Endothelial cell (in vitro differentiated cells): Measurements from ENCODE around the gene DCP2. TPM values are rescaled to one million over a fixed set of nuclear protein-coding genes. Genes with fewer than 3 reads are reported as not detected.

Experiments used
- DNase-seq: peaks from one replicate; pipeline ENCODE4 v3.0.0; 2021; ENCODE audit warnings: low spot score
- H3K27ac Mint-ChIP-seq: one replicate; pipeline ENCODE4 v1.8.0; 2021; ENCODE audit warnings: mixed read lengths, inconsistent platforms; ENCODE audit not compliant: unreplicated experiment
- H3K27me3 Mint-ChIP-seq: one replicate; pipeline ENCODE4 v1.8.0; 2021; ENCODE audit warnings: mild to moderate bottlenecking, moderate library complexity, mixed read lengths, inconsistent platforms; ENCODE audit not compliant: unreplicated experiment
- H3K36me3 Mint-ChIP-seq: one replicate; pipeline ENCODE4 v1.8.0; 2021; ENCODE audit warnings: mild to moderate bottlenecking, low read depth, mixed read lengths, inconsistent platforms; ENCODE audit not compliant: unreplicated experiment
- H3K4me1 Mint-ChIP-seq: one replicate; pipeline ENCODE4 v1.8.0; 2021; ENCODE audit warnings: mild to moderate bottlenecking, mixed read lengths, inconsistent platforms; ENCODE audit not compliant: unreplicated experiment
- H3K4me3 Mint-ChIP-seq: one replicate; pipeline ENCODE4 v1.8.0; 2021; ENCODE audit warnings: mild to moderate bottlenecking, mixed read lengths, inconsistent platforms; ENCODE audit not compliant: unreplicated experiment
- H3K9me3 Mint-ChIP-seq: one replicate; pipeline ENCODE4 v1.8.0; 2021; ENCODE audit warnings: mixed read lengths, inconsistent platforms; ENCODE audit not compliant: unreplicated experiment
- total RNA-seq: library from RNA; stranded (reverse); fragmentation: NEBNext Ultra II Directional; extraction: Animal tissue kit (Norgen Biotek cat#: 25700); gene quantifications from one replicate; pipeline ENCODE4 v1.2.1, GENCODE V29; 2021; ENCODE audit not compliant: unreplicated experiment
- TF ChIP-seq, protein P1 (sequence below): fragments of 200-600 bp; sonication (generic); IDR thresholded peaks from one replicate; pipeline ENCODE4 v1.5.0; 2021; ENCODE audit warnings: antibody characterized with exemption; ENCODE audit not compliant: unreplicated experiment

DCP2 gene
- total RNA-seq, 1 donor from 2014 or later, result 75.6 TPM

DNA sequence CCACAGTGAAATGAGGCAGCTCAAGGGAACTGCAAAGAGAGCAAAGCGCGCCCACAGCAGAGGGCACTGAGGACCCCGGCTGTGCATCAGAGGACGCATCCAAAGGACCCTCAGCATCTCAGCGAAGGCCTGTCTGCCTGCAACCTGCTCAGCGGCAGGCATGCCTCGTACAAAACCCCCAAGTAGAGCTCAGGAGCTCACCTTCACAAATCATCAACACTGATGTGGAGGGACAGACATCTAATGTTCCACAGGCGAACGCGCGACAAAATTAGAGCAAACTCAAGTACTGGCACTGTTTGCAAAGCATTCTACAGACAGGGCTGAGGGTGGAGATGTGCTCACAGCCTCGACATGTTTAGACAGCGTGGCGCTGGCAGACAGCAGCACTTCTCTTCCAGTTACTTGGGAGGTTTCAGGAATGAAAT is 81.0 kb downstream of the DCP2 start:
- no peak overlapping the region for H3K4me3 Mint-ChIP-seq
- H3K36me3 Mint-ChIP-seq, result peaks cover 22% of the 10 kb centered on the region
- peaks cover 9% of the 10 kb centered on the region for H3K27me3 Mint-ChIP-seq
- DNase-seq, result no peak
- no peaks in the 10 kb centered on the region for H3K9me3 Mint-ChIP-seq
- TF ChIP-seq, protein P1, sequence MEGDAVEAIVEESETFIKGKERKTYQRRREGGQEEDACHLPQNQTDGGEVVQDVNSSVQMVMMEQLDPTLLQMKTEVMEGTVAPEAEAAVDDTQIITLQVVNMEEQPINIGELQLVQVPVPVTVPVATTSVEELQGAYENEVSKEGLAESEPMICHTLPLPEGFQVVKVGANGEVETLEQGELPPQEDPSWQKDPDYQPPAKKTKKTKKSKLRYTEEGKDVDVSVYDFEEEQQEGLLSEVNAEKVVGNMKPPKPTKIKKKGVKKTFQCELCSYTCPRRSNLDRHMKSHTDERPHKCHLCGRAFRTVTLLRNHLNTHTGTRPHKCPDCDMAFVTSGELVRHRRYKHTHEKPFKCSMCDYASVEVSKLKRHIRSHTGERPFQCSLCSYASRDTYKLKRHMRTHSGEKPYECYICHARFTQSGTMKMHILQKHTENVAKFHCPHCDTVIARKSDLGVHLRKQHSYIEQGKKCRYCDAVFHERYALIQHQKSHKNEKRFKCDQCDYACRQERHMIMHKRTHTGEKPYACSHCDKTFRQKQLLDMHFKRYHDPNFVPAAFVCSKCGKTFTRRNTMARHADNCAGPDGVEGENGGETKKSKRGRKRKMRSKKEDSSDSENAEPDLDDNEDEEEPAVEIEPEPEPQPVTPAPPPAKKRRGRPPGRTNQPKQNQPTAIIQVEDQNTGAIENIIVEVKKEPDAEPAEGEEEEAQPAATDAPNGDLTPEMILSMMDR, result no peak
- H3K4me1 Mint-ChIP-seq, result peaks cover 14% of the 10 kb centered on the region
- no peak overlapping the region for H3K27ac Mint-ChIP-seq

GRCh38 chr5:113058269-113058668 is 81.7 kb downstream of the DCP2 start:
- Mint-ChIP-seq H3K36me3 (peaks cover 29% of the 10 kb centered on the region), H3K9me3 (no peaks in the 10 kb centered on the region), H3K27ac (no peak overlapping the region), H3K27me3 (peaks cover 9% of the 10 kb centered on the region), H3K4me1 (peaks cover 14% of the 10 kb centered on the region), H3K4me3 (no peak overlapping the region)
- DNase-seq, result no peak
- TF ChIP-seq, protein P1, result no peak

DNA sequence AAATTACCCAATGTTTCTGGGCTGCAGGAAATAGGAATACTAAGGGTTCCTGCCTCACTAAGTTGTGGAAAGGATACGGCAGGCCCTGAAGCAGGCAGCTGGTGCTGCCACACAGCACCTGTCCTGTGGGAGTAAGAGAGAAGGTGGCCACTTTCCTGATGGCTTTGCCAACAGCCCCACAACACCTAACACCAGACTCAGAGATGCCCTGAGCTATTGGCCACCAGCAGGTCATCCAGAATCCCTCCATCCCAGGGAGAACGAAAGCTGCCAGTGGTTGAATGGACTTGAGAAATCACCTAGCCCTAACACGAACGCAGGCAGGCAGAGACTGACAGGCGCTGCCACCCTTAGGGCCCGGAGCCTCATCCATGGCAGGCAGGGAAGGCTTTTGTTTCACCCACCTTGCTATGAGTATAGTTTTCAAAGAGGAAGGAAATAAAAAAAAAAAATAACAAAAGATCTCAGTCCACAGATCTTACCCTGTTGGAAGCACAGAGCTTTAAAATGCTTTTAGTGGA is 82.2 kb downstream of the DCP2 start:
- Mint-ChIP-seq H3K36me3 (peaks cover 31% of the 10 kb centered on the region), H3K9me3 (no peaks in the 10 kb centered on the region), H3K27ac (peak overlapping the region; percentile 48), H3K27me3 (peaks cover 9% of the 10 kb centered on the region), H3K4me1 (peaks cover 14% of the 10 kb centered on the region), H3K4me3 (peak overlapping the region; percentile 31)
- DNase-seq, result no peak
- TF ChIP-seq, protein P1, result no peak

DNA sequence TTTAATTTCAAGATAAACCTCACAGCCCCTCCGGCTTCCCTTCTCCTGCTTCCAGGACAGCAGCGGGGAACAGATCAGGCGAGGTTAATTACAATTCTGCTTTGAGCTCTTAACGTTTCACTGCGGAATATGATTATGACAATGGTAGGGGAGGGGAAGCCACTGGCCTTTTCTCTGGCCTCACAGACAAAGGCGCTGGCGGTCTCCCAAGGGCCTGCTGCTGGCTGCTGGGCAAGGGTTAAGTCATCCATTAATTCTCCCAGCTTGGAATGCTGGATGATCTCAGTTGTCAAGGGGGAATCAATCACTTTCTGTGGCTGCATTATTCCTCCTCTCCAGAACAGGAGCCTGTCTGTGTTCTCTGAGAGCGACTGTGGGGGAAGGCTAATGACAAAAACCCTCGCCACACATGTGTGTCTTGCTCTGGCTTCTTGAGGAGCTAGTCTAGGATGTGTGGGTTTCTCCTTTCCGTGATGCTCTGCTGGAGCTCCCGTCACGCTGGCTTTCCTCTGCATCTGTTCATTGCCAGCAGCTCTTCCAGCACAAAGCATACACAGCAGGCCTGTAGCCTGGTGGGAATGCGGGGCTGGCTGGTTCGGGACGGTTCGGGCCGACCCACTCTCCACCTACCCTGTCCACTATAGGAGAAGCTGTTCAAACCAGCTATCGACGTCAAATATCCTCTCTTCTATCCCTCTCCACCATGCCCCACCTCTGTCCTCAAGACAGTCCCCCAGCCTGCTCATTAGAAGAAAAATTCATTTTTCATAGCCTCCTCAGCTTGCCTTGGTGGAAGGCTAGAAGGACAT is 82.8 kb downstream of the DCP2 start:
- Mint-ChIP-seq H3K4me3 (peak overlapping the region; percentile 43), H3K27ac (peak overlapping the region; percentile 61), H3K4me1 (peaks cover 14% of the 10 kb centered on the region), H3K9me3 (no peaks in the 10 kb centered on the region), H3K27me3 (peaks cover 9% of the 10 kb centered on the region), H3K36me3 (peaks cover 33% of the 10 kb centered on the region)
- no peak for DNase-seq
- TF ChIP-seq, protein P1, result no peak

DNA sequence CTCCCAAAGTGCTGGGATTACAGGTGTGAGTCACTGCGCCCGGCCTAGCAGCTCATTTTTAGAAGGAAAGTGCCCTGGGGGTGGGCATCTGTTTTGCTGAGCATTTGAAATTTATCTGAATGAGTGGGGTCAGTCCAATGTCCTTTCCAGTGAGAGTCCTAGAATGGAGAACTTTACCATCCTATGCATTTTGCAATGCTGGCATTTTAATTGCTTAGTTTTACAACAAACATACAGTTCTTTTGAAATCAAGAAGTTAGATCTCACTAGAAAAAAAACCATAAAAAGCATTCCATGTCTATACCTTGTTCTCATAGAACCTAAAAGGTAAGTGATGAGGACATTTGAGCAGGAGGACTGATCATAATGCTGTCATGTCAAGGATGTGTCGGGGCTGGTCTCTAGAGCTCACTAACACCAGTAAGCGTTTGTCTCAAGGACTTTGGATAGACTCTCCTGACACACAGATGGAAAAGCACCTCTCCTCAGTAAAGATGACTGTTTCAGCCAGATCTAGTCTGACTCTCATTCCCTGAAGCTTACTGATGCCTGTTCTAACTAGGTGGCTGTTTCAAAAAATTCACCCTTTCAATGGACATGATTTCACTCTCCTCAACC is 83.9 kb downstream of the DCP2 start:
- Mint-ChIP-seq H3K4me1 (peaks cover 14% of the 10 kb centered on the region), H3K4me3 (no peak overlapping the region), H3K36me3 (peaks cover 39% of the 10 kb centered on the region), H3K27ac (no peak overlapping the region), H3K27me3 (peaks cover 11% of the 10 kb centered on the region), H3K9me3 (no peaks in the 10 kb centered on the region)
- TF ChIP-seq, protein P1, result no peak
- DNase-seq, result no peak
